IMR-90 (cell line): ENCODE measurements around the gene MANSC4. TPM values are rescaled to one million over a fixed set of nuclear protein-coding genes. Genes with fewer than 3 reads are reported as not detected.

ENCODE experiments used
- ATAC-seq: fragments of 200-7000 bp; cut with Tn5 transposase; 2 replicates; pipeline ENCODE4 v1.9.1; 2020; ENCODE audit warnings: low read depth, mild to moderate bottlenecking, moderate library complexity
- BruUV-seq: library from RNA; stranded (reverse); fragments of 400-500 nt; replicated peaks from 2 replicates; lab custom pipeline; 2021; lab: Mats Ljungman, UMichigan
- CTCF ChIA-PET: fragments of 300-600 bp; formaldehyde crosslinking; extraction: SDS; loops from one replicate; lab custom pipeline; 2021; ENCODE audit warnings: antibody characterized with exemption; lab: Yijun Ruan, JAX
- POLR2A ChIA-PET: fragments of 300-600 bp; sonication (Branson Sonifier 250); formaldehyde crosslinking; loops from one replicate; lab custom pipeline; 2022; ENCODE audit warnings: antibody characterized with exemption; ENCODE audit not compliant: unreplicated experiment; lab: Charles Lee
- DNase-seq: peaks from one replicate; pipeline ENCODE4 v3.0.0; 2013
- H2AFZ ChIP-seq: replicated peaks from 2 replicates; pipeline ENCODE3; 2013; ENCODE audit warnings: low read length, mild to moderate bottlenecking; ENCODE audit not compliant: poor library complexity
- H2AK5ac ChIP-seq: 2 replicates; pipeline ENCODE4 v1.6.1; 2013; ENCODE audit warnings: low read depth, low read length, inconsistent platforms
- H2AK9ac ChIP-seq: replicated peaks from 2 replicates; pipeline ENCODE3; 2013; ENCODE audit warnings: mild to moderate bottlenecking, low read depth, low read length, moderate library complexity; ENCODE audit not compliant: poor library complexity
- H2BK120ac ChIP-seq: 2 replicates; pipeline ENCODE4 v1.6.1; 2013; ENCODE audit warnings: low read depth, low read length, inconsistent platforms
- H2BK15ac ChIP-seq: 3 replicates; pipeline ENCODE4 v1.6.1; 2013; ENCODE audit warnings: low read depth, low read length, inconsistent platforms
- H2BK20ac ChIP-seq: 2 replicates; pipeline ENCODE4 v1.6.1; 2013; ENCODE audit warnings: low read depth, mild to moderate bottlenecking, inconsistent platforms, low read length, moderate library complexity
- H2BK5ac ChIP-seq: 2 replicates; pipeline ENCODE4 v1.6.1; 2013; ENCODE audit warnings: mild to moderate bottlenecking, low read depth, low read length, inconsistent platforms; ENCODE audit not compliant: poor library complexity, severe bottlenecking
- H3K14ac ChIP-seq: replicated peaks from 2 replicates; pipeline ENCODE4 v1.6.1; 2013; ENCODE audit warnings: low read depth, low read length, inconsistent platforms
- H3K18ac ChIP-seq: 2 replicates; pipeline ENCODE4 v1.6.1; 2013; ENCODE audit warnings: low read depth, low read length, control low read depth
- H3K23ac ChIP-seq: 2 replicates; pipeline ENCODE4 v1.6.1; 2013; ENCODE audit warnings: low read depth, low read length, inconsistent platforms
- H3K27ac ChIP-seq: 2 replicates; pipeline ENCODE4 v1.5.1; 2013; ENCODE audit warnings: mild to moderate bottlenecking, control low read depth, low read length; ENCODE audit not compliant: insufficient read depth
- H3K27me3 ChIP-seq: 2 replicates; pipeline ENCODE4 v1.6.1; 2013; ENCODE audit warnings: low read length; ENCODE audit not compliant: control insufficient read depth, insufficient read depth
- H3K36me3 ChIP-seq: 2 replicates; pipeline ENCODE4 v1.6.1; 2013; ENCODE audit warnings: low read length, mixed read lengths; ENCODE audit not compliant: control insufficient read depth, insufficient read depth
- H3K4ac ChIP-seq: 2 replicates; pipeline ENCODE4 v1.6.1; 2013; ENCODE audit warnings: low read depth, low read length, inconsistent platforms
- H3K4me1 ChIP-seq: 2 replicates; pipeline ENCODE4 v1.6.1; 2013; ENCODE audit warnings: low read length, mixed read lengths; ENCODE audit not compliant: control insufficient read depth, insufficient read depth
- H3K4me2 ChIP-seq: 2 replicates; pipeline ENCODE4 v1.6.1; 2013; ENCODE audit warnings: low read depth, mild to moderate bottlenecking, control low read depth, low read length, moderate library complexity
- H3K4me3 ChIP-seq: 2 replicates; pipeline ENCODE4 v1.5.1; 2013; ENCODE audit warnings: low read depth, mild to moderate bottlenecking, control low read depth, low read length, moderate library complexity; ENCODE audit not compliant: insufficient read depth
- H3K56ac ChIP-seq: 2 replicates; pipeline ENCODE4 v1.6.1; 2013; ENCODE audit warnings: low read length, inconsistent platforms; ENCODE audit not compliant: insufficient read depth; ENCODE audit errors: extremely low read depth
- H3K79me1 ChIP-seq, 2 experiments: 2 replicates each; pipeline ENCODE4 v1.6.1; 2013; ENCODE audit warnings: low read length in 2 of 2, inconsistent platforms in 1 of 2, low read depth in 1 of 2
- H3K9ac ChIP-seq: 2 replicates; pipeline ENCODE4 v1.6.1; 2013; ENCODE audit warnings: low read depth, low read length, control low read depth
- H3K9me1 ChIP-seq: 2 replicates; pipeline ENCODE4 v1.6.1; 2013; ENCODE audit warnings: low read length, inconsistent platforms; ENCODE audit not compliant: insufficient read depth
- H3K9me3 ChIP-seq: 2 replicates; pipeline ENCODE4 v1.6.1; 2013; ENCODE audit warnings: low read length; ENCODE audit not compliant: control insufficient read depth, insufficient read depth
- H4K20me1 ChIP-seq: 2 replicates; pipeline ENCODE4 v1.6.1; 2013; ENCODE audit warnings: low read length, inconsistent platforms; ENCODE audit not compliant: insufficient read depth
- H4K5ac ChIP-seq: 2 replicates; pipeline ENCODE4 v1.6.1; 2013; ENCODE audit warnings: mild to moderate bottlenecking, low read depth, low read length, control low read depth
- H4K8ac ChIP-seq, 2 experiments: 2 replicates each; pipeline ENCODE4 v1.6.1; 2013; ENCODE audit warnings: low read depth in 2 of 2, low read length in 2 of 2, control low read depth in 1 of 2, inconsistent platforms in 1 of 2
- H4K91ac ChIP-seq: 2 replicates; pipeline ENCODE4 v1.6.1; 2013; ENCODE audit warnings: low read depth, low read length, inconsistent platforms; ENCODE audit not compliant: insufficient read depth
- NFE2L2 ChIP-seq: fragments of 150-350 bp; IDR thresholded peaks from 2 replicates; pipeline ENCODE4 v1.6.1; 2016; ENCODE audit warnings: low read depth, mild to moderate bottlenecking, low read length
- RCOR1 ChIP-seq: IDR thresholded peaks from 2 replicates; pipeline ENCODE4 v1.6.1; 2012; ENCODE audit warnings: mild to moderate bottlenecking, low read length, improper control_type of control experiment; ENCODE audit not compliant: insufficient replicate concordance
- RFX5 ChIP-seq: IDR thresholded peaks from 2 replicates; pipeline ENCODE4 v1.8.0; 2012; ENCODE audit warnings: low read depth, mild to moderate bottlenecking, low read length, moderate library complexity
- WGBS, 2 experiments: methylation state at CpG; one replicate each; pipeline versions ENCODE4 v1.1.5 to v1.1.7; 2013; ENCODE audit warnings: missing lambda C conversion rate in 2 of 2; ENCODE audit not compliant: insufficient read length in 1 of 2; ENCODE audit errors: extremely low coverage in 2 of 2; 5-methylcytosine and 5-hydroxymethylcytosine counted together
- dilution Hi-C: fragments of 300-500 bp; cut with HindIII; formaldehyde crosslinking; loops from one replicate; pipeline ENCODE4 v1.14.3; 2018; ENCODE audit warnings: low sequenced_read_pairs; ENCODE audit not compliant: unreplicated experiment
- in situ Hi-C: fragments of 300-500 bp; cut with MboI; formaldehyde crosslinking; loops from 3 replicates; pipeline ENCODE4 v1.14.3; 2019; ENCODE audit warnings: low sequenced_read_pairs, inconsistent platforms, mixed read lengths
- intact Hi-C: fragments of 100-400 bp; cut with micrococcal nuclease; formaldehyde crosslinking; loops from 2 replicates; pipeline ENCODE4 v1.10.0; 2022
- polyA plus RNA-seq, 3 experiments: library from polyadenylated mRNA; depleted of rRNA; stranded (reverse); fragments of >200 nt; gene quantifications; 2 replicates each; pipeline ENCODE4 v1.2.3, GENCODE V29; 2012; ENCODE audit warnings: low replicate concordance in 1 of 3
- total RNA-seq: library from RNA; depleted of rRNA; stranded (reverse); fragments of >200 nt; gene quantifications from 2 replicates; pipeline ENCODE4 v1.2.3, GENCODE V29; 2012

Gene MANSC4
- total and polyA plus RNA-seq, 2 of the 4 experiments (the other 2 are of a cell fraction), result not detected

DNA sequence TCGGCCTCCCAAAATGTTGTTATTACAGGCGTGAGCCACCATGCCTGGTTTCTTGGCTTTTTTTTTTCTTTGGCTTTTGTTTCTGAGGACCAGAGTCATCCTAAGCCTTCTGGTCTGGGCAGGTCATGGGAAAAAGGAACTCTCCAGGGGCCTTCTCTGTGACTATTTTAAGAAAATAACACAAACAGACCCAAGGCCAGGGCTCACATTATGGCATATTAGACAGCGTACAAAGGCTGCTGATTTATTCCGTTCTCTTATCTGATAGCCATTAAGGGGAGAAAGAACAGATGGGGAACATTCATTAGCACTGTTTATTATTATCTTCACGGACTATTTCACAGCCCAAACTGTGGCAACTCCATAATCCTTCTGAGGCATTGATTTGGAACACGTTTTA lies 28.8 kb upstream of the MANSC4 start:
- intact Hi-C loops, result no loop called here

More for the DNA sequence above, 28.8 kb upstream of the MANSC4 start:
- Histone ChIP-seq H3K4ac (no peak overlapping the region), H2BK5ac (no peak overlapping the region), H3K27me3 (no peaks in the 10 kb centered on the region), H4K20me1 (no peaks in the 10 kb centered on the region), H3K9ac (no peak overlapping the region), H4K5ac (no peak overlapping the region), H3K4me2 (no peak overlapping the region), H3K14ac (no peak overlapping the region), H2AFZ (no peak overlapping the region), H2AK5ac (no peak overlapping the region), H2AK9ac (no peak overlapping the region), H3K18ac (no peak overlapping the region), H2BK20ac (no peak overlapping the region), H3K23ac (no peak overlapping the region), H3K79me1 (no peaks in the 10 kb centered on the region), H3K27ac (no peak overlapping the region), H3K56ac (no peak overlapping the region), H3K36me3 (no peaks in the 10 kb centered on the region), H3K9me3 (no peaks in the 10 kb centered on the region), H3K4me1 (peaks cover 2% of the 10 kb centered on the region; the same call in 1 of the 2 replicates), H4K8ac (no peak overlapping the region), H2BK120ac (no peak overlapping the region), H4K91ac (no peak overlapping the region), H2BK15ac (no peak overlapping the region), H3K4me3 (no peak overlapping the region), H3K9me1 (no peaks in the 10 kb centered on the region)
- dilution Hi-C loops (no loop called here), in situ Hi-C loops (no loop called here)
- WGBS, 2 experiments, result no CpG with 5 or more reads among the region's 6 CpGs
- ChIA-PET POLR2A (no interaction called here), CTCF (no interaction called here)
- TF ChIP-seq RCOR1 (no peak), NFE2L2 (no peak), RFX5 (no peak)
- DNase-seq (no peak), ATAC-seq (no peak)
- BruUV-seq, result no TSS peak
